ENCODE measurements around the gene IQSEC3.

Gene IQSEC3

GRCh38 chr12:180445-180844 is 113.9 kb downstream of the IQSEC3 start:
- Histone ChIP-seq H3K4me1 (ENCODE audit: low read length) (peaks cover 20% of the 10 kb centered on the region), H3K9me3 (replicated peaks; ENCODE audit: insufficient read depth, low read length) (no peaks in the 10 kb centered on the region), H3K4me3 (ENCODE audit: low read length) (no peak overlapping the region), H2AFZ (ENCODE audit: low read length) (peak overlapping the region; percentile 0; the same call in 1 of the 2 replicates), H3F3A (ENCODE audit: insufficient read depth, low read length) (no peaks in the 10 kb centered on the region), H4K20me1 (ENCODE audit: insufficient read depth, low read length) (no peaks in the 10 kb centered on the region), H3K4me2 (ENCODE audit: low read depth, low read length) (peak overlapping the region; percentile 7; the same call in 1 of the 2 replicates), H3K9ac (ENCODE audit: low read length) (no peak overlapping the region), H3K9me2 (replicated peaks; ENCODE audit: insufficient read depth, low read length) (no peaks in the 10 kb centered on the region), H3K79me2 (ENCODE audit: low read length) (no peaks in the 10 kb centered on the region), H3K27ac (ENCODE audit: low read length) (peak overlapping the region; percentile 10; the same call in 1 of the 2 replicates), H3K36me3 (replicated peaks; ENCODE audit: insufficient read depth, low read length) (no peaks in the 10 kb centered on the region), H3K27me3 (replicated peaks; ENCODE audit: insufficient read depth, low read length) (no peaks in the 10 kb centered on the region; the same call in 1 of the 2 replicates)
- TF ChIP-seq EZH2 (optimal IDR thresholded peaks at IDR 0.05; ENCODE audit: low read depth, low read length) (no peak), EZH2phosphoT487 (IDR thresholded peaks at IDR 0.05; ENCODE audit: low read length) (no peak), CTCF (IDR thresholded peaks at IDR 0.05; ENCODE audit: low read length) (no peak)
- peak; percentile 83 for DNase-seq

- no peak for DNase-seq
- no peak overlapping the region for H3K27ac ChIP-seq (ENCODE audit: low read length)
- H3F3A ChIP-seq (ENCODE audit: insufficient read depth, low read length), result no peaks in the 10 kb centered on the region
- no peaks in the 10 kb centered on the region for H3K9me3 ChIP-seq (replicated peaks; ENCODE audit: insufficient read depth, low read length)
- no peaks in the 10 kb centered on the region for H3K36me3 ChIP-seq (replicated peaks; ENCODE audit: insufficient read depth, low read length)
- H2AFZ ChIP-seq (ENCODE audit: low read length), result no peak overlapping the region
- no peaks in the 10 kb centered on the region for H3K79me2 ChIP-seq (ENCODE audit: low read length)
- no peak overlapping the region for H3K4me3 ChIP-seq (ENCODE audit: low read length)
- no peaks in the 10 kb centered on the region; the same call in 1 of the 2 replicates for H3K27me3 ChIP-seq (replicated peaks; ENCODE audit: insufficient read depth, low read length)
- H3K4me1 ChIP-seq (ENCODE audit: low read length), result peaks cover 13% of the 10 kb centered on the region
- H4K20me1 ChIP-seq (ENCODE audit: insufficient read depth, low read length), result no peaks in the 10 kb centered on the region
- no peaks in the 10 kb centered on the region for H3K9me2 ChIP-seq (replicated peaks; ENCODE audit: insufficient read depth, low read length)
- TF ChIP-seq CTCF (IDR thresholded peaks at IDR 0.05; ENCODE audit: low read length) (no peak), EZH2phosphoT487 (IDR thresholded peaks at IDR 0.05; ENCODE audit: low read length) (no peak), EZH2 (optimal IDR thresholded peaks at IDR 0.05; ENCODE audit: low read depth, low read length) (no peak)
- H3K4me2 ChIP-seq (ENCODE audit: low read depth, low read length), result no peak overlapping the region
- H3K9ac ChIP-seq (ENCODE audit: low read length), result no peak overlapping the region
Measured at GRCh38 chr12:181921-182320, 115.4 kb downstream of the IQSEC3 start.

- no peak overlapping the region for H3K27ac ChIP-seq (ENCODE audit: low read length)
- H4K20me1 ChIP-seq (ENCODE audit: insufficient read depth, low read length), result no peaks in the 10 kb centered on the region
- no peak for DNase-seq
- H3K4me2 ChIP-seq (ENCODE audit: low read depth, low read length), result no peak overlapping the region
- no peak for TF ChIP-seq EZH2phosphoT487 (IDR thresholded peaks at IDR 0.05; ENCODE audit: low read length)
- no peak for TF ChIP-seq EZH2 (optimal IDR thresholded peaks at IDR 0.05; ENCODE audit: low read depth, low read length)
- no peak for TF ChIP-seq CTCF (IDR thresholded peaks at IDR 0.05; ENCODE audit: low read length)
- H3K79me2 ChIP-seq (ENCODE audit: low read length), result no peaks in the 10 kb centered on the region
- H3K4me1 ChIP-seq (ENCODE audit: low read length), result peaks cover 12% of the 10 kb centered on the region
- H3K9me3 ChIP-seq (replicated peaks; ENCODE audit: insufficient read depth, low read length), result no peaks in the 10 kb centered on the region
- H2AFZ ChIP-seq (ENCODE audit: low read length), result no peak overlapping the region
- no peaks in the 10 kb centered on the region for H3K9me2 ChIP-seq (replicated peaks; ENCODE audit: insufficient read depth, low read length)
- H3K9ac ChIP-seq (ENCODE audit: low read length), result no peak overlapping the region
- H3F3A ChIP-seq (ENCODE audit: insufficient read depth, low read length), result no peaks in the 10 kb centered on the region
- H3K27me3 ChIP-seq (replicated peaks; ENCODE audit: insufficient read depth, low read length), result no peaks in the 10 kb centered on the region; the same call in 1 of the 2 replicates
- H3K4me3 ChIP-seq (ENCODE audit: low read length), result no peak overlapping the region
- no peaks in the 10 kb centered on the region for H3K36me3 ChIP-seq (replicated peaks; ENCODE audit: insufficient read depth, low read length)
Measured at GRCh38 chr12:182381-182892, 115.9 kb downstream of the IQSEC3 start.
